DND-41 (cell line): Measurements from ENCODE around the gene INPP5A.

ENCODE experiments used
- ATAC-seq: fragments of 200-7000 bp; cut with Tn5 transposase; 3 replicates; pipeline ENCODE4 v1.9.1; 2021; ENCODE audit warnings: low read depth; ENCODE audit not compliant: insufficient read depth
- DNase-seq: peaks from one replicate; pipeline ENCODE4 v3.0.0-alpha.2; 2020
- H2AFZ ChIP-seq: 2 replicates; pipeline ENCODE4 v1.6.0; 2012; ENCODE audit warnings: low read depth, low read length
- H3K27ac ChIP-seq: 2 replicates; pipeline ENCODE4 v1.5.1; 2012; ENCODE audit warnings: low read length, inconsistent platforms
- H3K27me3 ChIP-seq: fragments of 200-600 bp; sonication (generic); 2 replicates; pipeline ENCODE4 v1.6.0; 2012; ENCODE audit warnings: low read length, mild to moderate bottlenecking, inconsistent platforms; ENCODE audit not compliant: insufficient read depth, poor library complexity
- H3K36me3 ChIP-seq: 2 replicates; pipeline ENCODE4 v1.5.1; 2012; ENCODE audit warnings: low read length, inconsistent platforms; ENCODE audit not compliant: insufficient read depth
- H3K4me1 ChIP-seq: 2 replicates; pipeline ENCODE4 v1.5.1; 2012; ENCODE audit warnings: mild to moderate bottlenecking, low read length; ENCODE audit not compliant: insufficient read depth
- H3K4me2 ChIP-seq: 2 replicates; pipeline ENCODE4 v1.6.0; 2012; ENCODE audit warnings: mild to moderate bottlenecking, moderate library complexity, low read length, inconsistent platforms; ENCODE audit not compliant: insufficient read depth
- H3K4me3 ChIP-seq, 2 experiments: fragments of 200-600 bp in 1 of 2; shearing (Covaris generic) in 1 of 2; 2 replicates each; pipeline ENCODE4 v1.5.1; 2012 to 2016; ENCODE audit warnings: inconsistent platforms in 2 of 2, low read length in 2 of 2, mild to moderate bottlenecking in 2 of 2, low read depth in 1 of 2, moderate library complexity in 1 of 2
- H3K79me2 ChIP-seq: 2 replicates; pipeline ENCODE4 v1.6.0; 2012; ENCODE audit warnings: low read length, inconsistent platforms; ENCODE audit not compliant: insufficient read depth
- H3K9ac ChIP-seq: 2 replicates; pipeline ENCODE4 v1.6.0; 2012; ENCODE audit warnings: low read depth, mild to moderate bottlenecking, inconsistent platforms, low read length, moderate library complexity
- H3K9me3 ChIP-seq: 2 replicates; pipeline ENCODE4 v1.5.1; 2012; ENCODE audit warnings: low read length, moderate library complexity, mild to moderate bottlenecking, inconsistent platforms; ENCODE audit not compliant: insufficient read depth, severe bottlenecking
- H4K20me1 ChIP-seq: 2 replicates; pipeline ENCODE4 v1.6.0; 2012; ENCODE audit warnings: low read length; ENCODE audit not compliant: insufficient read depth
- EZH2 ChIP-seq: IDR thresholded peaks from 3 replicates; pipeline ENCODE4 v1.6.1; 2012; ENCODE audit warnings: borderline replicate concordance, low read depth, mild to moderate bottlenecking, moderate library complexity, low read length, inconsistent platforms; ENCODE audit not compliant: severe bottlenecking
- TF ChIP-seq, protein P1 (sequence below): IDR thresholded peaks from 2 replicates; pipeline ENCODE4 v1.5.1; 2012; ENCODE audit warnings: borderline replicate concordance, low read length, moderate library complexity, mild to moderate bottlenecking; ENCODE audit not compliant: poor library complexity, severe bottlenecking; ENCODE audit errors: extremely low read depth

INPP5A gene

DNA sequence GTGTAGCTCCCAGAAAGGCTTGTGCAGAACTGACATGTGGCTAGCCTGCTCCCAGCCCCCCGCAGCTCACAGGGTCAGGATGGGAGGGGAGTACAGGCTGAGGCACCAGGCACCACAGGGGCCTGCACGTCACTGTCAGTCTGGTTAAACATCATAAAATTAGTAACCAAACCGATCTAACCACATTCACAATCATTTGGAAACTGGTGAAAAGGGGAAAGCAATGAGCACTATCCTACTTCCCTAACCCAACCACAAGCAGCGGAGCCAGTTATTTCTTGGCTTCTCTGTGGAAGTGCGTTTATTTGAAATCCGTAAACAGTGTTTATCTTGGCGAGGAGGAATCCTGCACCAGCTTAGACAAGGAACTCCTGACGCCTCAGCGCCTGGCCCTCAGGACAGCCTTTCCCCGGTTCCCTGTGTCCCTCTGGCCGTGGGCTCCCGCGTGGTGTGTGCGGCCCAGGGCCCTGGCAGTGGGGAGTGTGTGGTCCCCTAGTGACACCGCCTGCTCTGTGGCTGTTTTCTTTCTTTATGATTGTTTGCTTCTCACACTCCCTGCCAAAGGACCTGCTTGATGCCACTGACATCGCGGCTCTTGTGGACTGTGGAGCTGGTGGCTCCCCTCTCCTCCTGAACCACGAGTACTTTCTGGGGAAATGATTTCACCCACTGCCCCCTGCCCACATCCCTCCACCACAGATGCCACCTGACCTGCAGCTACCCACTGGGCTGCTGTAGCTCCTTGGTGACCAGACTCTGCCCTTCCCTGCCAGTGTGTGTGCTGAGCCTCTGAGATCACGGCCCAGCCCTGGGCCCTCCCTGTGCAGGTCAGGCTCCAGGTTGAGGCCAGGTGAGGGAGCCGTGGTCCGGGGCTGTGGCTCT, 38.0 kb downstream of the INPP5A start:
- no peak for DNase-seq
- Histone ChIP-seq H3K4me1 (peaks cover 18% of the 10 kb centered on the region), H3K4me2 (no peak overlapping the region)

DNA sequence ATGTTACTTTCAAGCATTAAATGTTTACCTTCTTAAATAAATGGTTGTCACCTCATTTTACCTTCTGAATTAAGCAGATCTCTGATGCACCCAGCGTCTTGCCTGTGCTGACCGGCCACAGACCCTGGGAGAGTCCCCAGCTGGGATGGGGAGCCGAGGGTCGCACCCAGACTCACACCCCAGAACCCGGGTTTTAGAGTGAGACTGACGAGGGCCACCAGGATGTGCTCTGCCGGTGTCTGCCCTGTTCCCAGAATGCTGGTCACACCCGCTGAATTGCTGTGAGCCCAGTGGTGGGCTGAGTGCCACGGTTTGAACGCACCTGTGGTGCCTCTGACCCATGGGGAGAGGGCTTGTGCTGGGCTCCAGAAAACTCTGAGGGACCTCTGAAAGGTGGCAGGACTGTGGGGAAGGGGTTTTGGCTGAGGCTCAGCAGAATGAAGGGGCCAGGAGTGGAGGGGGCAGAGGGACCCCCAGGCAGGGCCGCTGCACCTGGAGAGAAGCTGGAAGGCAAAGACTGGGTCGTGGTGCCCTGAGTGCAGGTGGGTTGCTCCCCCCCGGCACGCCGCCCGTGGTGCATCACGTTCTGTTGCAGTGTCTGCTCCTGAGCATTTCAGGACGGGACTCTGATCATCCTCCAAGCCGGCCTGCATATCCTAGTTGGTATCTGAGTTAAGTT, 39.2 kb downstream of the INPP5A start:
- ATAC-seq: no peak
- no peak overlapping the region for H3K9ac ChIP-seq

More for the DNA sequence above, 38.0 kb downstream of the INPP5A start:
- Histone ChIP-seq H3K36me3 (no peaks in the 10 kb centered on the region), H3K9ac (no peak overlapping the region), H4K20me1 (peaks cover 76% of the 10 kb centered on the region), H3K9me3 (no peaks in the 10 kb centered on the region), H3K27ac (no peak overlapping the region), H3K4me3 (no peak overlapping the region), H2AFZ (no peak overlapping the region), H3K79me2 (peaks cover 90% of the 10 kb centered on the region), H3K27me3 (no peaks in the 10 kb centered on the region)
- no peak for ATAC-seq
- no peak for TF ChIP-seq EZH2
- TF ChIP-seq, protein P1, sequence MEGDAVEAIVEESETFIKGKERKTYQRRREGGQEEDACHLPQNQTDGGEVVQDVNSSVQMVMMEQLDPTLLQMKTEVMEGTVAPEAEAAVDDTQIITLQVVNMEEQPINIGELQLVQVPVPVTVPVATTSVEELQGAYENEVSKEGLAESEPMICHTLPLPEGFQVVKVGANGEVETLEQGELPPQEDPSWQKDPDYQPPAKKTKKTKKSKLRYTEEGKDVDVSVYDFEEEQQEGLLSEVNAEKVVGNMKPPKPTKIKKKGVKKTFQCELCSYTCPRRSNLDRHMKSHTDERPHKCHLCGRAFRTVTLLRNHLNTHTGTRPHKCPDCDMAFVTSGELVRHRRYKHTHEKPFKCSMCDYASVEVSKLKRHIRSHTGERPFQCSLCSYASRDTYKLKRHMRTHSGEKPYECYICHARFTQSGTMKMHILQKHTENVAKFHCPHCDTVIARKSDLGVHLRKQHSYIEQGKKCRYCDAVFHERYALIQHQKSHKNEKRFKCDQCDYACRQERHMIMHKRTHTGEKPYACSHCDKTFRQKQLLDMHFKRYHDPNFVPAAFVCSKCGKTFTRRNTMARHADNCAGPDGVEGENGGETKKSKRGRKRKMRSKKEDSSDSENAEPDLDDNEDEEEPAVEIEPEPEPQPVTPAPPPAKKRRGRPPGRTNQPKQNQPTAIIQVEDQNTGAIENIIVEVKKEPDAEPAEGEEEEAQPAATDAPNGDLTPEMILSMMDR: no peak

DNA sequence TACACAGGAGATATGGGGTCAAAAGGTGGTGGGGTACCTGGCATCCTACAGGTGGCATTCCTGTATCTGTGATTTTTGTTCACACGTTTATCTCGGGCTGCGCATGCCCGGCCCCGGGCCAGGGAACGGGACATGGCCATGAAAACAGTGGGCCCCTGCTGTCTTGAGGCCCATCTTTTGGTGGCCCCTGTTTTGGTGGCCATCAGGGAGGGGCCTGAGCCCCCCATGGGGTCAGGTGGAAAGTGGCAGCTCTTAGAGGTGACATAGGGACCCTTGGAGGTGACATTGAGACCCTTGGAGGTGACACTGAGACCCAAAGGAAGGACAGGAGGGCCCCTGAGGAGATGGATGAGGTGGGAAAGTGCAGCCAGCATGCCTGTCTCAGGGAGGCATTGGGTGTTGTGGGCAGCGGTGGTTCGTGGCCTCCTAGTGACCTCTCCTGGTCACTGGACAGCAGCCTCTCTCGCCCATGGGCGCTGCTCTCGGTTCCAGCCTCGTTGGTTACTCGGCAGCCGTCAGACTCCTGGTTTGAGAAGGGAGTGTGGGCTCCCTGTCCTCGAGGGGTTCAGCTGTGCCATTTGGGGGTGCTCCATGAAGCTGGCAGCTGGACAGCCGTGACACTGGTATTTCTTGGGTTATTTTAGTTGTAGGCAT, 39.9 kb downstream of the INPP5A start:
- Histone ChIP-seq H3K27ac (no peak overlapping the region), H3K79me2 (peaks cover 88% of the 10 kb centered on the region)
- no peak for DNase-seq

More for the DNA sequence above, 39.2 kb downstream of the INPP5A start:
- Histone ChIP-seq H3K4me1 (peaks cover 8% of the 10 kb centered on the region), H3K9me3 (no peaks in the 10 kb centered on the region), H3K4me3 (no peak overlapping the region), H3K79me2 (peaks cover 89% of the 10 kb centered on the region), H3K4me2 (no peak overlapping the region), H4K20me1 (peaks cover 74% of the 10 kb centered on the region), H3K27me3 (no peaks in the 10 kb centered on the region), H3K36me3 (no peaks in the 10 kb centered on the region), H2AFZ (no peak overlapping the region), H3K27ac (no peak overlapping the region)
- no peak for DNase-seq
- TF ChIP-seq, protein P1: no peak
- no peak for TF ChIP-seq EZH2

More for the DNA sequence above, 39.9 kb downstream of the INPP5A start:
- no peaks in the 10 kb centered on the region for H3K36me3 ChIP-seq
- H4K20me1 ChIP-seq: peaks cover 69% of the 10 kb centered on the region
- H2AFZ ChIP-seq: no peak overlapping the region
- no peak for TF ChIP-seq EZH2
- TF ChIP-seq, protein P1: no peak
- no peak overlapping the region for H3K4me2 ChIP-seq
- no peak for ATAC-seq
- peaks cover 1% of the 10 kb centered on the region; the same call in 1 of the 2 replicates for H3K4me1 ChIP-seq
- H3K9me3 ChIP-seq: no peaks in the 10 kb centered on the region
- H3K4me3 ChIP-seq: no peak overlapping the region
- no peaks in the 10 kb centered on the region for H3K27me3 ChIP-seq
- no peak overlapping the region for H3K9ac ChIP-seq
